Fibroblast of the aortic adventitia (primary cell): ENCODE results near the gene CUL1. TPM values are rescaled to one million over a fixed set of nuclear protein-coding genes. Genes with fewer than 3 reads are reported as not detected.
A peak's percentile ranks its signal among the peaks of the same experiment; 100 is the strongest.

Experiments
- DNase-seq: peaks from one replicate; pipeline ENCODE4 v3.0.0-alpha.2; 2010; ENCODE audit warnings: low read depth
- H3K4me3 ChIP-seq: 2 replicates; pipeline ENCODE4 v1.5.1; 2011; ENCODE audit warnings: low read depth, mild to moderate bottlenecking, control low read depth, low read length, moderate library complexity
- CTCF ChIP-seq: IDR thresholded peaks from 2 replicates; pipeline ENCODE4 v1.5.1; 2011; ENCODE audit warnings: mild to moderate bottlenecking, low read length, control low read depth, inconsistent platforms; ENCODE audit not compliant: insufficient read depth
- total RNA-seq: library from RNA; depleted of rRNA; stranded (reverse); fragments of >200 nt; gene quantifications from 2 replicates; pipeline ENCODE4 v1.2.3, GENCODE V29; 2012; ENCODE audit warnings: low replicate concordance

Gene CUL1
- total RNA-seq, 1 donor, result 49.0 TPM

- no peak for TF ChIP-seq CTCF
- DNase-seq, result no peak
- H3K4me3 ChIP-seq, result no peak overlapping the region
These were observed 22.4 kb upstream of the CUL1 start for GRCh38 chr7:148676291-148676690.

GRCh38 chr7:148681821-148682220, 16.9 kb upstream of the CUL1 start:
- no peak overlapping the region for H3K4me3 ChIP-seq
- DNase-seq, result no peak
- TF ChIP-seq CTCF, result no peak

- no peak for DNase-seq
- H3K4me3 ChIP-seq, result no peak overlapping the region
- TF ChIP-seq CTCF, result no peak
These were observed 14.3 kb upstream of the CUL1 start for GRCh38 chr7:148684289-148684830.

GRCh38 chr7:148686312-148686937, 12.3 kb upstream of the CUL1 start:
- TF ChIP-seq CTCF, result no peak
- H3K4me3 ChIP-seq, result no peak overlapping the region
- no peak for DNase-seq

- DNase-seq, result peak; percentile 66
- H3K4me3 ChIP-seq, result no peak overlapping the region
- no peak for TF ChIP-seq CTCF
These were observed 11.1 kb upstream of the CUL1 start for GRCh38 chr7:148687555-148687954.

- no peak for TF ChIP-seq CTCF
- no peak overlapping the region for H3K4me3 ChIP-seq
- DNase-seq, result peak; percentile 81
These were observed 10.2 kb upstream of the CUL1 start for GRCh38 chr7:148688526-148688925.

GRCh38 chr7:148693651-148694050, 5.1 kb upstream of the CUL1 start:
- DNase-seq, result no peak
- no peak for TF ChIP-seq CTCF
- H3K4me3 ChIP-seq, result no peak overlapping the region
